HG02885 (cell line): Measurements from ENCODE around the gene FUBP3.

Source experiments
- ATAC-seq: cut with Tn5 transposase; IDR thresholded peaks from one replicate; pipeline ENCODE4 v1.9.1; 2021; ENCODE audit warnings: mild to moderate bottlenecking; ENCODE audit not compliant: unreplicated experiment, poor library complexity

The FUBP3 gene

DNA sequence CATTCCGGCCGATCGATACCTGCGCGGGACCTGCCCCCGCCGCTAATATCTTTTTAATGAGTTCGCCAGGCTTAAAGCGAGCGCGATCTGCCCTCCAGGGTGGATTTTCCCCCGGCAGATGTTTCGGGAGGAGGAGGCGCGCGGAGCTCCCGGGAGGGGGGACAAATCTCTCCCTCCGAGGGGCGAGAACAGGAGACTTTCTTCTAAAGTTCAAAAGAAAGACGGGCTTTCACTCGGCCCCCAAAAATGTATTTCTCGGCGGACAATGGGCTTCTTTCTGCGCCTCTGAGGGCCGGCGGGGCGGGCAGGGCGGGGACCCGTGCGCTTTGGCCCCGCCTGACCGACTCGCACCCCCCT, 80.9 kb downstream of the FUBP3 start:
- no peak for ATAC-seq

DNA sequence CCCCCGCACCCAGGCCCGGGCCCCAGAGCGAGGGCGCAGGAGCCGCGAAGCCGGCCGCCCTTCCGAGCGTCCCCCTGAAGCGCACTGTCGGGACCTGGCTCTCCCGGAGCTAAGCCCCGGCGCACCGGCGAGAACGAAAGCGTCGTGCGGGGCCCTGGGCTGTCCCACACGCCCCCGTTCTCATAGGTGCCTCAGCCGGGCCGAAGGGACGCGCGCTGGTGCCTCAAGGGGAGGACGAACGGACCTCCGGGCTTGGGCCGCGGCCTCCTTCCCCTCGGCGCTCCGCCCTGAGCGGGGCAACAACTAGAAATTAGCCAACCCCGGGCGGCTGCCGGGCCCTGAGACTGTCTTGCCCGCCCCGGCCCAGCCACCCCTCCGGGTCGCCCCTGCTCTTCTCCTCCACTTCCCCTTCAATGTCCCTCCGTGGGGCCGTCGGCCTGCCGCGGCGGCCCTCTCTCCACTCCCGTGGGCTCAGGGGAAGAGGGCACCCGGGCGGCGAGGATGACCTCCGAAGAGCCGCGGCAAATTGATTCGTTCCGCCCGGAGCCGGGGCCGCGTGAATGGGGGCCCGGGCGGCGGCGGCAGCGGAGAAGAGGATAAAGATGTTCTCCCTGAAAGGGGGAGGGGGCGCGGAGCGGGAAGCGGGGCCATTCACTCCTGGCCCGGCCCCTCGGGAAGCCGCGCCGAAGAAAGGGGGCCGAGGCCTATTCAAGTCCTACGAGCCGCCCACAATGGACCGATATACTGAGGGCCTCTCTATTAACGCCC, 81.5 kb downstream of the FUBP3 start:
- ATAC-seq: no peak

DNA sequence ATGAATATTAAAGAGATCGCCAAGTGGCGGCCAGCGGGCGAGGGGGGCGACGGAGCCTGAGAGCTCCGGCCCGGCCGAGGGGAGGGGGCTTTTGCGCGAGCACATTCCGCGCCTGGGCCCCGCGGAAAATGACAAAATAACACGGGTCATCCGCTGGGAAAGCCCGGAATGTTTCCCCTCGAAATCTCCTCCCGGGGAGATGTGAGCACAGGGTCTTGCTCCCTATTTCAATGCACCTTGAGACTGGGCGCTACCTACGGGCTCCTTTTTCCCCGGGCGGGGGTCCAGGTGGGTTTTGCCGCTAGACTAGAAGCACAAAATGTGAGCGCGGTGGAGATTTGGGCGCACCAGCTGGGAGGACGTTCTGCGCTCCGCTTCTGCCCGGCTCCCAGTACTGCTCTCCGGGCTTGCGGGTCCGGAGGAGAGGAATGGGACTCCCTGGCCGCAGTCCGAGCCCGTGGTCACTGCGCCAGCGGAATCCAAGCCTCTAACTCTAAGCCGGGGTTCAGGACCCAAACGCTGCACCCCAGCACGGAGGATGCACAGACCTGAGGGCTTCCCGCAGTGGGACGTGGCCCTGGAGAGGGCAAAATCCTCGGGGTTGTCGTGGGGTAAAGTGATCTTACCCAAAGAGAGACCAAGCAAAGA, 82.2 kb downstream of the FUBP3 start:
- ATAC-seq: no peak

- ATAC-seq: no peak
Observed at GRCh38 chr9:130662099-130662969, 83.0 kb downstream of the FUBP3 start.

DNA sequence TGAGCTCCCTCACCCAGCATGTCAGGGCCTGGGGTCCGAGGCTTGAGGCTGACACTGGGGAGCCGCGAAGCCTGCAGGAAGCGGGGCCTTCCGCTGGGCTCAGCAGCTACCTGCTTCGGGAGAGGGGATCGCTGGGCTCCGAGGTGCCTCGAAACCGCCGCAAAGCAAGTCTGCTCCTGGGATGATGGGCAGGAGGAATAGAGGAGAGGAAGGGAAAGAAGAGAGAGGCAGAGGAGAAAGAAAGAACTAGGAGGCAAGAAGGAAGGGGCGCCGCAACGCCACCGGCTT, 83.5 kb downstream of the FUBP3 start:
- no peak for ATAC-seq

DNA sequence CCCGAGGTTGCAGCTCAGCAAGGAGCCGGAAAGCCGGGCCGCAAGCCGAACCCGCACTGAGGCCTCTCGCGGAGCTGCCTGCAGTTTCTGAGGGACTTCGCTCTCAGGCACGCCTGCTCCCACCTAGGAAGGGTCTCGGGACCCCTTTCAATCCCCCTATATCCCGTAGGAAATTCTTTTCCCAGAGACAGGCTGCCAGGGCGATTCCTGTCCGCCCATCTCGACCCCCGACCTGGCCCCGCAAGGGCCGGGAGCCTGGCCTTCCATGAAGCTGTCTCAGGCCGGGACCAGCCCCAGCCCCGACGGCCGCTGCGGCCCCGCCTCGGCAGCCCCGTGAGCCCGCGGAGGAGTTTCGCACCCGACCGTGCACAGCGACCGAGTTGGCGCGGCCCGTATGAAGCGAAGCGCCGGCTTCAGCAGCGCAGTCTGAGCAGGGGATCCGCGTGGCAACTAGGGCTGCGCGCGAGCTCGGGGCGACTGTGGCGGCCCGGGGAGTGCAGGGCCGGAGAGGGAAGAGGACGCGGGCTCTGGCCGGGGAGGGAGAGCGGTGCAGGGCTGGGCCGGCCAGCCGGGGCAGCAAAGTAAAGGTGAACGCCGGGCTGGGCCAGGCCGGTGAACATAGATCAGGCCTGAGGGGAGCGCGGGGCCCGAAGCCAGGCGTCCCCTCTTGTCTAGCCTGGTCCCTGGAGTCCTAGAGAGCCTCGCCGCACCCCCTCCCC, 84.0 kb downstream of the FUBP3 start:
- no peak for ATAC-seq

GRCh38 chr9:130663977-130664250, 84.5 kb downstream of the FUBP3 start:
- no peak for ATAC-seq

- ATAC-seq: no peak
Observed at GRCh38 chr9:130664251-130665028, 85.1 kb downstream of the FUBP3 start, which contains the start of gene PRDM12. Gene PRDM12, plus strand, starts transcription at chr9:130664594. Its CDS starts 60 bp downstream, at chr9:130664654.

DNA sequence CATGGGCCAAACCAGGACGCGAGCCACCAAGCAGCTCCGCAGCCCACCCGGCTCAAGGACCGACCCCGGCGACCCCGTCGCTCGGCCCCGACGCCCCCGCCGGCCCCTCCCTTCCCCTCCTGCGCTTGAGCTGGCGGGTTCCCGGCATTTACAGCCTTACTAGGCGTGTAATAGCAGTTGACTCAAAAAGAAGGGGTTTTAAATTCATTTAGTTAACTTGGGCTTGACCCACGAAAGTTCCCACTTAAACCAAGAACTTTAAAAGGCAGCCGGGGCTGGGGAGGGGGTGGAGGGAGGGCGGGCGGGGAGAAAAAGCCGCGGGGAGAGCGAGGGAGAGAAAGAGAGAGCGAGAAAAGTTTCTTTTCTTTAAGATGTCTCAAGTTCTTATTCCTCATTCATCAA, 85.7 kb downstream of the FUBP3 start:
- ATAC-seq: no peak

- no peak for ATAC-seq
Observed at GRCh38 chr9:130665431-130666392, 86.3 kb downstream of the FUBP3 start.

DNA sequence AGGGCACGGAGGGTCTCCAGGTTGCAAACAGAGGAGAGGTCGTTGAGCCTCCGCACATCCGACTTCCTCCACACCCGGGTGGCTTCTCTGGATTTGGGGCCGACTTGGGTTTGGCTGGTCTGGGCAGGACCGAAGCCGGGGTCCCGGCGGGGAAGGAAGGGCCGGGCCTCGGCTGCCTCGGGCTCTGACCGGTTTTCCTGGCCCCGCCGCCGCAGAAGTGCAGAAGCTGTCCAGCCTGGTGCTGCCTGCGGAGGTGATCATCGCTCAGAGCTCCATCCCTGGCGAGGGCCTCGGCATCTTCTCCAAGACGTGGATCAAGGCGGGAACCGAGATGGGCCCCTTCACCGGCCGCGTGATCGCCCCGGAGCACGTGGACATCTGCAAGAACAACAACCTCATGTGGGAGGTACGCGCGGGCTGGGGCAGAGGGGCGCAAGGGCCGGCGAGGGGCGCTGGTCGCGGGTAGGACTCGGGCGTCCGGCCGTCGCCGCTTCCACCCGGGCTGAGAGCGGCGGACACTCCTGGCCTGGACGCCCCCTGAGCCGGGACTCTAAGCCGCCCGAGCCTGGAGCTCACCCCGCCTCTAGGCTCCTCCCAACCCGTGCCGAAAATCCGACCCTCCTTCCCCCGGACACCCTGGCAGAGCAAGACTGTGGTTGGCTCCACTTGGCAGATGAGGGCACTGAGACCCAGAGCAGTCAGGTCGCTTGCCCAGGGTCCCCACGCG, 87.2 kb downstream of the FUBP3 start:
- no peak for ATAC-seq

- no peak for ATAC-seq
Observed at GRCh38 chr9:130667120-130667435, 87.7 kb downstream of the FUBP3 start.

- ATAC-seq: no peak
Observed at GRCh38 chr9:130668196-130668595, 88.8 kb downstream of the FUBP3 start.

GRCh38 chr9:130668659-130669058, 89.3 kb downstream of the FUBP3 start:
- ATAC-seq: no peak

DNA sequence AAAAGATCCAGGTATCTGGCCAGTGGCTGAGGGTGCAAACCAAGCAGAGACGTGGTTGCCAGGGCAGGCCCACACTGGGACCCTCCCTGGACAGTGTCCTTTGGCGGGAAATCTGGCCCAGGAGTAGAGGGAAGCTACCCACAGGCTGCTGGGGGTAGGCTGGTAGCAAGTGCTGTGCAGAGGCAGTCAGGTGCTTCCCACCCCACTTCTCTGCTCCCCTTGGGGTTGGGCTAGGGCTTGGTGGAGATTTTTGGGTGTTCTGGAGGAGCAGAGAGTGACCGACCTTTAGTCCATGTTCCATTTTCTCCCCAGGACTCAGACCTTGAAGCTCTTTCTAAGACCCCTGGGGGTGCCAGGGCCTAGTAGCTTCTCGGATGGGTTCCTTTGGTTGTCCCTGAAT, 90.6 kb downstream of the FUBP3 start:
- no peak for ATAC-seq

DNA sequence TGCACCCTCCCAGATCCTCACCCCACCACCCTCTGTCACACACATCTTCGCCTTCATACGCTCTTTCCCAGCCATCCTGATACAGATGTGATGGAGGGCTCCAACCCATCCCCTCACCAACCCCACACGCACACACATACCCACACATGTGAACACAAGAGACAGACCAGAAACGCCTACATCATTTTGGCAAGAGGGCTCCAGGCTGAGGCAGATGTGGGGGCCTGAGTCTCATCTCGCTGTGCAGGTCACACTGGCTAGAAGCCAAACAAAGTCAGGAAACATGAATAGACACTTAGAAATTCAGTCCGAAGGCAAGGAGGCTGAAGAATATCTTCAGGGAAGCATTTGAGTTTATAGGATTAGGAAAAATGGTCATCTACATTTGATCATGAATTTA, 91.3 kb downstream of the FUBP3 start:
- no peak for ATAC-seq

GRCh38 chr9:130672466-130672865, 93.1 kb downstream of the FUBP3 start:
- no peak for ATAC-seq

GRCh38 chr9:130672933-130673615, 93.7 kb downstream of the FUBP3 start:
- ATAC-seq: no peak
